Left lung (tissue), 10 donors: ENCODE data around the gene CLNK. TPM values are rescaled to one million over a fixed set of nuclear protein-coding genes. Genes with fewer than 3 reads are reported as not detected.
"Not testable (repeated sequence)": the region's sequence is repeated elsewhere in the genome, so short reads cannot be mapped to it uniquely, and the experiment has no call there.

Source experiments
- ATAC-seq: fragments of 200-7000 bp; cut with Tn5 transposase; one replicate; pipeline ENCODE4 v1.9.1; 2020; ENCODE audit warnings: moderate library complexity
- DNase-seq, 4 donors: peaks; one replicate each; pipeline ENCODE4 v3.0.0-alpha.2; 2013 to 2020
- H3K27ac ChIP-seq, 2 donors: fragments of 200-600 bp; sonication (generic) in 1 of 2; one replicate each; pipeline versions ENCODE4 v1.5.0 to v1.8.0; 2020 to 2021
- H3K27me3 ChIP-seq, 2 donors: fragments of 200-600 bp; sonication (generic) in 1 of 2; one replicate each; pipeline versions ENCODE4 v1.5.0 to v1.8.0; 2020 to 2021
- H3K36me3 ChIP-seq, 2 donors: fragments of 200-600 bp; sonication (generic) in 1 of 2; one replicate each; pipeline versions ENCODE4 v1.5.0 to v1.8.0; 2020 to 2021
- H3K4me1 ChIP-seq, 2 donors: fragments of 200-600 bp; one replicate each; pipeline ENCODE4 v1.8.0; 2021
- H3K4me3 ChIP-seq, 2 donors: fragments of 200-600 bp; sonication (generic) in 1 of 2; one replicate each; pipeline versions ENCODE4 v1.5.0 to v1.8.0; 2020 to 2021; ENCODE audit warnings: mild to moderate bottlenecking in 1 of 2
- H3K9me3 ChIP-seq, 2 donors: fragments of 200-600 bp; sonication (generic) in 1 of 2; one replicate each; pipeline versions ENCODE4 v1.5.0 to v1.8.0; 2020 to 2021
- intact Hi-C, 2 donors: fragments of 100-400 bp; cut with DNase I; formaldehyde crosslinking; loops; one replicate each; pipeline versions ENCODE4 v1.11.2 to v1.14.2; 2022
- polyA plus RNA-seq, 6 donors: library from polyadenylated mRNA; unstranded; fragments of 120-200 nt; gene quantifications; one replicate each; pipeline ENCODE4 v1.2.1, GENCODE V29; 2013; ENCODE audit not compliant: insufficient read length in 6 of 6
- total RNA-seq, 2 donors: library from RNA; stranded (reverse); fragmentation: NEBNext Ultra II Directional; extraction: Animal tissue kit (Norgen Biotek cat#: 25700); gene quantifications; one replicate each; pipeline ENCODE4 v1.2.1, GENCODE V29; 2021
- TF ChIP-seq, protein P1 (sequence below), 2 donors: fragments of 200-600 bp; sonication (generic) in 1 of 2; IDR thresholded peaks; one replicate each; pipeline versions ENCODE4 v1.5.0 to v1.8.0; 2021; ENCODE audit warnings: antibody characterized with exemption in 2 of 2
- donor health status: DM: no; HTN: yes; CAD: no.
- donor health status: DM: no; HTN: no; CAD: no.

Gene CLNK
- total and polyA plus RNA-seq, 8 donors: 0.13 to 0.61 (median 0.31) TPM

DNA sequence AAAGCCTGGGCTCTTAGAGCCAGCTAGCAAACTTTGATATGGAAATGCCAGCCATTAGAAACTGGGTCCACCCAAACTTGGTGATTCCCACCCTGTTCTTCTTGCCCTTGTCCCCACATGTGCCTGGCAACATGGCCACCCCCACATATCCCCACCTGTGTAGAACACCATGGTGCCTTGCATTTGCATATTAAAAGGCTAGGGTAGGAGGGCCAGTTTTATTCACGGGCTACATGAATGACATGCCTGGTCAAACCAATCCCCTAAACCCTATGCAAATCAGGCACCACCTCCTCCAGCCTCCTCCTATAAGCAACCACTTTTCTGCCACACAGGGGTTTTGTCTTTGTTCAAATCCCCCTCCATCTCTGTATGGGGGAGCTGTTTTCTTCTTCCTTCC is 104.9 kb downstream of the CLNK start:
- H3K4me3 ChIP-seq: no peak overlapping the region
- intact Hi-C loops: no loop called here
- DNase-seq: no peak
- no peak overlapping the region for H3K27ac ChIP-seq
- no peaks in the 10 kb centered on the region for H3K9me3 ChIP-seq
- H3K4me1 ChIP-seq: peaks cover 0 to 13% of the 10 kb centered on the region in 2 donors
- no peaks in the 10 kb centered on the region for H3K27me3 ChIP-seq
- TF ChIP-seq, protein P1, sequence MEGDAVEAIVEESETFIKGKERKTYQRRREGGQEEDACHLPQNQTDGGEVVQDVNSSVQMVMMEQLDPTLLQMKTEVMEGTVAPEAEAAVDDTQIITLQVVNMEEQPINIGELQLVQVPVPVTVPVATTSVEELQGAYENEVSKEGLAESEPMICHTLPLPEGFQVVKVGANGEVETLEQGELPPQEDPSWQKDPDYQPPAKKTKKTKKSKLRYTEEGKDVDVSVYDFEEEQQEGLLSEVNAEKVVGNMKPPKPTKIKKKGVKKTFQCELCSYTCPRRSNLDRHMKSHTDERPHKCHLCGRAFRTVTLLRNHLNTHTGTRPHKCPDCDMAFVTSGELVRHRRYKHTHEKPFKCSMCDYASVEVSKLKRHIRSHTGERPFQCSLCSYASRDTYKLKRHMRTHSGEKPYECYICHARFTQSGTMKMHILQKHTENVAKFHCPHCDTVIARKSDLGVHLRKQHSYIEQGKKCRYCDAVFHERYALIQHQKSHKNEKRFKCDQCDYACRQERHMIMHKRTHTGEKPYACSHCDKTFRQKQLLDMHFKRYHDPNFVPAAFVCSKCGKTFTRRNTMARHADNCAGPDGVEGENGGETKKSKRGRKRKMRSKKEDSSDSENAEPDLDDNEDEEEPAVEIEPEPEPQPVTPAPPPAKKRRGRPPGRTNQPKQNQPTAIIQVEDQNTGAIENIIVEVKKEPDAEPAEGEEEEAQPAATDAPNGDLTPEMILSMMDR (IDR thresholded peaks at IDR 0.05): no peak
- H3K36me3 ChIP-seq: no peaks in the 10 kb centered on the region
- ATAC-seq: no peak

GRCh38 chr4:10577508-10578426 is 106.8 kb downstream of the CLNK start:
- TF ChIP-seq, protein P1 (IDR thresholded peaks at IDR 0.05): no peak
- H3K4me3 ChIP-seq: no peak overlapping the region
- H3K4me1 ChIP-seq: no peaks in the 10 kb centered on the region
- intact Hi-C loops: no loop called here
- H3K9me3 ChIP-seq: no peaks in the 10 kb centered on the region
- no peak for ATAC-seq
- no peaks in the 10 kb centered on the region for H3K36me3 ChIP-seq
- DNase-seq: peak in 1 of 4 donors; percentile 44
- no peaks in the 10 kb centered on the region for H3K27me3 ChIP-seq
- no peak overlapping the region for H3K27ac ChIP-seq

DNA sequence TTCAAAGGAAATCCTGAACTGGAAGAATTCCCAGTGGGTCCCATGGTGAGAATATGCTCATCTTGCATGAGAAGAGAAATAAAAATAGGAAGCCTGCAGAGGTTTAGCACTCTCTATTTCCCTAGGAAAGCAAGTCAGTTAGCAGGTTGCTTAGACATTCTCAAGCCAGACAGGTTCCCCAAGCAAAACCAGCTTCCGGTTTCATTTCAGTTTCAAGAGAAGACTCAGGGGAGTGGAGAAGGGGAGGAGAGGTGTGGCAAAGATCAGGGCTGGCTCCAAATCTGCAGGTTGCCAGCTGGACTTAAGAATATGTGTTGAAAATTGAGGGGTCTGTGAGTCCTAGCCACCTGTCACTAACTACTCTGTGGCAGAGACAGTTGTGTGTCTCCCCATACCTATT is 107.5 kb downstream of the CLNK start:
- H3K27me3 ChIP-seq: no peaks in the 10 kb centered on the region
- no peaks in the 10 kb centered on the region for H3K36me3 ChIP-seq
- TF ChIP-seq, protein P1 (IDR thresholded peaks at IDR 0.05): no peak
- ATAC-seq (no peak), DNase-seq (no peak)
- no peaks in the 10 kb centered on the region for H3K4me1 ChIP-seq
- H3K27ac ChIP-seq: no peak overlapping the region
- no peaks in the 10 kb centered on the region for H3K9me3 ChIP-seq
- intact Hi-C loops: no loop called here
- H3K4me3 ChIP-seq: no peak overlapping the region

- intact Hi-C loops: no loop called here
- H3K4me3 ChIP-seq: no peak overlapping the region
- no peak for DNase-seq
- no peaks in the 10 kb centered on the region for H3K9me3 ChIP-seq
- TF ChIP-seq, protein P1 (IDR thresholded peaks at IDR 0.05): no peak
- no peaks in the 10 kb centered on the region for H3K4me1 ChIP-seq
- H3K36me3 ChIP-seq: no peaks in the 10 kb centered on the region
- no peak for ATAC-seq
- H3K27me3 ChIP-seq: no peaks in the 10 kb centered on the region
- no peak overlapping the region for H3K27ac ChIP-seq
Measured at GRCh38 chr4:10576236-10576635, 108.3 kb downstream of the CLNK start.

GRCh38 chr4:10575414-10575813 is 109.2 kb downstream of the CLNK start:
- H3K27me3 ChIP-seq: no peaks in the 10 kb centered on the region
- TF ChIP-seq, protein P1 (IDR thresholded peaks at IDR 0.05): no peak
- no peaks in the 10 kb centered on the region for H3K4me1 ChIP-seq
- no peaks in the 10 kb centered on the region for H3K9me3 ChIP-seq
- intact Hi-C loops: no loop called here
- H3K4me3 ChIP-seq: no peak overlapping the region
- ATAC-seq: no peak
- H3K36me3 ChIP-seq: no peaks in the 10 kb centered on the region
- H3K27ac ChIP-seq: no peak overlapping the region
- DNase-seq: no peak

- H3K36me3 ChIP-seq, H3K4me3 ChIP-seq, H3K9me3 ChIP-seq, ATAC-seq, H3K27me3 ChIP-seq, DNase-seq, H3K27ac ChIP-seq, intact Hi-C loops, H3K4me1 ChIP-seq: not testable (repeated sequence)
Measured at GRCh38 chr4:10574553-10574952, 110.0 kb downstream of the CLNK start.
